GM21423 (cell line): ENCODE data around the gene FAM83C.

Experiments
- ATAC-seq: cut with Tn5 transposase; IDR thresholded peaks from one replicate; pipeline ENCODE4 v1.9.1; 2021; ENCODE audit warnings: mild to moderate bottlenecking, moderate library complexity; ENCODE audit not compliant: unreplicated experiment

Gene FAM83C

GRCh38 chr20:35237486-35237885 lies 54.7 kb downstream of the FAM83C start:
- no peak for ATAC-seq

- ATAC-seq = no peak
Observed at GRCh38 chr20:35235881-35236280, 56.3 kb downstream of the FAM83C start.
